ENCODE results near the gene SEMA6D. TPM values are rescaled to one million over a fixed set of nuclear protein-coding genes. Genes with fewer than 3 reads are reported as not detected.

SEMA6D gene
- total and polyA plus RNA-seq, 12 donors: 1.4 to 20.1 (median 11.9) TPM

- Histone ChIP-seq H3K36me3 (no peaks in the 10 kb centered on the region), H3K27ac (no peak overlapping the region), H3K4me1 (peaks cover 0 to 37% (median 20%) of the 10 kb centered on the region in 9 donors), H3K9me3 (no peaks in the 10 kb centered on the region), H3K4me3 (no peak overlapping the region), H3K27me3 (no peaks in the 10 kb centered on the region)
- intact Hi-C loops (cut with DNase I): loop anchor here in 2 of 10 donors (10.0 kb wide), 2 partner anchors 72 to 82 kb away; partner anchors contain the start of gene SEMA6D (in 1 of the 2)
- WGBS, 2 donors: 62 to 63% methylated on average over 3 of the region's 3 CpGs
- TF ChIP-seq, protein P1, sequence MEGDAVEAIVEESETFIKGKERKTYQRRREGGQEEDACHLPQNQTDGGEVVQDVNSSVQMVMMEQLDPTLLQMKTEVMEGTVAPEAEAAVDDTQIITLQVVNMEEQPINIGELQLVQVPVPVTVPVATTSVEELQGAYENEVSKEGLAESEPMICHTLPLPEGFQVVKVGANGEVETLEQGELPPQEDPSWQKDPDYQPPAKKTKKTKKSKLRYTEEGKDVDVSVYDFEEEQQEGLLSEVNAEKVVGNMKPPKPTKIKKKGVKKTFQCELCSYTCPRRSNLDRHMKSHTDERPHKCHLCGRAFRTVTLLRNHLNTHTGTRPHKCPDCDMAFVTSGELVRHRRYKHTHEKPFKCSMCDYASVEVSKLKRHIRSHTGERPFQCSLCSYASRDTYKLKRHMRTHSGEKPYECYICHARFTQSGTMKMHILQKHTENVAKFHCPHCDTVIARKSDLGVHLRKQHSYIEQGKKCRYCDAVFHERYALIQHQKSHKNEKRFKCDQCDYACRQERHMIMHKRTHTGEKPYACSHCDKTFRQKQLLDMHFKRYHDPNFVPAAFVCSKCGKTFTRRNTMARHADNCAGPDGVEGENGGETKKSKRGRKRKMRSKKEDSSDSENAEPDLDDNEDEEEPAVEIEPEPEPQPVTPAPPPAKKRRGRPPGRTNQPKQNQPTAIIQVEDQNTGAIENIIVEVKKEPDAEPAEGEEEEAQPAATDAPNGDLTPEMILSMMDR (IDR thresholded peaks at IDR 0.05): no peak
- no peak for DNase-seq
- no peak for ATAC-seq
These were observed 79.5 kb downstream of the SEMA6D start for GRCh38 chr15:47796830-47797229.

DNA sequence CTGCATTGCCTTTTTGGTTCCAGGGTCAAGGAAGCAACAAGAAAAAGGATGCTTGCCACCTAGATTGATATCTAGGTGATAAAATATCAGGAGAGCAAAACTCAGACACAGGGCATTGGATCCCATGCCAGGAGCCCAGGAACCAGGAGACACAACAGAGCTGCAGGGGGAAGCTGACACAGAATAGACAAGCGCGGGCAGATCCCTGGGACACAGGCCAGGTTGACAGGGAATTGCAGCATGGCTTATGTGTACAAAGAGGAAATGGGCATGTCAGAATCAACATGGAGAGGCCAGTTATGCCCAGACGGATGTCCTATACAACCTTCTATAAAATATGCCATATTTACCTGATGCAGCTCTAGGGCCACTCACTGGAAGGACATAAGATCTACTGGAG lies 84.2 kb downstream of the SEMA6D start:
- H3K4me1 ChIP-seq: peaks cover 0 to 9% (median 3%) of the 10 kb centered on the region in 9 donors
- no peak for ATAC-seq
- TF ChIP-seq, protein P1 (IDR thresholded peaks at IDR 0.05): no peak
- H3K27me3 ChIP-seq: no peaks in the 10 kb centered on the region
- no peaks in the 10 kb centered on the region for H3K9me3 ChIP-seq
- no peak overlapping the region for H3K27ac ChIP-seq
- DNase-seq: no peak
- H3K4me3 ChIP-seq: no peak overlapping the region
- H3K36me3 ChIP-seq: no peaks in the 10 kb centered on the region
- WGBS, 2 donors: 93 to 98% methylated on average over 3 of the region's 3 CpGs
- intact Hi-C loops (cut with DNase I): no loop called here

- DNase-seq (no peak), ATAC-seq (no peak)
- intact Hi-C loops (cut with DNase I): no loop called here
- Histone ChIP-seq H3K4me1 (peaks cover 0 to 2% (median 0%) of the 10 kb centered on the region in 9 donors), H3K27me3 (no peaks in the 10 kb centered on the region), H3K36me3 (no peaks in the 10 kb centered on the region), H3K4me3 (no peak overlapping the region), H3K27ac (no peak overlapping the region), H3K9me3 (no peaks in the 10 kb centered on the region)
- TF ChIP-seq, protein P1 (IDR thresholded peaks at IDR 0.05): no peak
These were observed 84.9 kb downstream of the SEMA6D start for GRCh38 chr15:47802216-47802615.

- no peak overlapping the region for H3K27ac ChIP-seq
- WGBS, 2 donors: 96 to 97% methylated on average over 2 of the region's 2 CpGs
- DNase-seq (no peak), ATAC-seq (no peak)
- no peaks in the 10 kb centered on the region for H3K4me1 ChIP-seq
- H3K4me3 ChIP-seq: no peak overlapping the region
- no peaks in the 10 kb centered on the region for H3K9me3 ChIP-seq
- intact Hi-C loops (cut with DNase I): no loop called here
- TF ChIP-seq, protein P1 (IDR thresholded peaks at IDR 0.05): no peak
- no peaks in the 10 kb centered on the region for H3K36me3 ChIP-seq
- no peaks in the 10 kb centered on the region for H3K27me3 ChIP-seq
These were observed 86.5 kb downstream of the SEMA6D start for GRCh38 chr15:47803767-47804166.
